H9 (cell line): ENCODE measurements around the gene RAI1. TPM values are rescaled to one million over a fixed set of nuclear protein-coding genes. Genes with fewer than 3 reads are reported as not detected.

ENCODE experiments used
- DNase-seq: peaks from one replicate; pipeline ENCODE4 v3.0.0-alpha.2; 2017
- H2AFZ ChIP-seq: one replicate; pipeline ENCODE4 v1.6.1; 2013; ENCODE audit warnings: mild to moderate bottlenecking, low read length, control low read depth, moderate library complexity
- H2AK5ac ChIP-seq: 2 replicates; pipeline ENCODE4 v1.6.1; 2013; ENCODE audit warnings: low read length, control low read depth, mixed read lengths; ENCODE audit not compliant: insufficient read length
- H2BK120ac ChIP-seq: one replicate; pipeline ENCODE4 v1.6.1; 2013; ENCODE audit warnings: low read depth, mild to moderate bottlenecking, low read length, control low read depth, inconsistent platforms; ENCODE audit not compliant: poor library complexity, severe bottlenecking
- H2BK12ac ChIP-seq: 2 replicates; pipeline ENCODE4 v1.6.1; 2013; ENCODE audit warnings: low read length, control low read depth, mixed read lengths, low read depth; ENCODE audit not compliant: insufficient read length
- H2BK15ac ChIP-seq: 2 replicates; pipeline ENCODE4 v1.6.1; 2013; ENCODE audit warnings: low read depth, low read length, control low read depth
- H2BK20ac ChIP-seq: one replicate; pipeline ENCODE4 v1.6.1; 2013; ENCODE audit warnings: low read depth, mild to moderate bottlenecking, low read length, control low read depth, inconsistent platforms; ENCODE audit not compliant: poor library complexity, severe bottlenecking
- H2BK5ac ChIP-seq: 2 replicates; pipeline ENCODE4 v1.6.1; 2013; ENCODE audit warnings: low read length, control low read depth, mixed read lengths; ENCODE audit not compliant: insufficient read length
- H3K14ac ChIP-seq: 2 replicates; pipeline ENCODE4 v1.6.1; 2013; ENCODE audit warnings: low read length, control low read depth; ENCODE audit not compliant: insufficient read depth
- H3K18ac ChIP-seq: 2 replicates; pipeline ENCODE4 v1.6.1; 2013; ENCODE audit warnings: low read depth, mild to moderate bottlenecking, mixed read lengths, low read length, control low read depth; ENCODE audit not compliant: insufficient read length
- H3K23ac ChIP-seq: 2 replicates; pipeline ENCODE4 v1.6.1; 2013; ENCODE audit warnings: low read length, control low read depth, mixed read lengths, low read depth; ENCODE audit not compliant: insufficient read length
- H3K23me2 ChIP-seq: 2 replicates; pipeline ENCODE4 v1.6.1; 2013; ENCODE audit warnings: low read depth, mild to moderate bottlenecking, mixed read lengths, low read length, control low read depth; ENCODE audit not compliant: insufficient read length, poor library complexity, severe bottlenecking
- H3K27ac ChIP-seq: 2 replicates; pipeline ENCODE4 v1.5.1; 2013; ENCODE audit warnings: low read length, control low read depth, mixed read lengths, low read depth; ENCODE audit not compliant: insufficient read length
- H3K27me3 ChIP-seq: 2 replicates; pipeline ENCODE4 v1.6.1; 2013; ENCODE audit warnings: low read length, control low read depth, inconsistent platforms; ENCODE audit not compliant: insufficient read depth
- H3K4ac ChIP-seq: 2 replicates; pipeline ENCODE4 v1.6.1; 2013; ENCODE audit warnings: low read depth, mild to moderate bottlenecking, control low read depth, inconsistent platforms, low read length, moderate library complexity
- H3K4me1 ChIP-seq: 2 replicates; pipeline ENCODE4 v1.6.1; 2013; ENCODE audit warnings: low read length, control low read depth, inconsistent platforms; ENCODE audit not compliant: insufficient read depth
- H3K4me2 ChIP-seq: 2 replicates; pipeline ENCODE4 v1.6.1; 2013; ENCODE audit warnings: low read length, control low read depth, mixed read lengths; ENCODE audit not compliant: insufficient read length, insufficient read depth
- H3K56ac ChIP-seq: 2 replicates; pipeline ENCODE4 v1.6.1; 2013; ENCODE audit warnings: low read depth, mild to moderate bottlenecking, mixed read lengths, low read length, control low read depth; ENCODE audit not compliant: insufficient read length
- H3K79me1 ChIP-seq: 2 replicates; pipeline ENCODE4 v1.6.1; 2013; ENCODE audit warnings: low read depth, mild to moderate bottlenecking, moderate library complexity, low read length, control low read depth, inconsistent platforms; ENCODE audit not compliant: insufficient read depth, poor library complexity, severe bottlenecking
- H3K79me2 ChIP-seq: 2 replicates; pipeline ENCODE4 v1.6.1; 2013; ENCODE audit warnings: low read length, control low read depth, inconsistent platforms; ENCODE audit not compliant: insufficient read depth
- H3K9ac ChIP-seq: 2 replicates; pipeline ENCODE4 v1.6.1; 2013; ENCODE audit warnings: low read length, control low read depth, mixed read lengths; ENCODE audit not compliant: insufficient read length; ENCODE audit errors: extremely low read depth
- H3K9me3 ChIP-seq: one replicate; pipeline ENCODE4 v1.6.1; 2013; ENCODE audit warnings: low read depth, low read length, inconsistent platforms; ENCODE audit not compliant: control insufficient read depth
- H3T11ph ChIP-seq: one replicate; pipeline ENCODE4 v1.6.1; 2013; ENCODE audit warnings: mild to moderate bottlenecking, low read length, control low read depth, inconsistent platforms
- H4K20me1 ChIP-seq: one replicate; pipeline ENCODE4 v1.6.1; 2013; ENCODE audit not compliant: control insufficient read depth, insufficient read length, insufficient read depth
- H4K5ac ChIP-seq: 2 replicates; pipeline ENCODE4 v1.6.1; 2013; ENCODE audit warnings: low read depth, mild to moderate bottlenecking, mixed read lengths, low read length, control low read depth; ENCODE audit not compliant: insufficient read length
- H4K8ac ChIP-seq: replicated peaks from 2 replicates; pipeline ENCODE4 v1.6.1; 2013; ENCODE audit warnings: low read length, control low read depth, mixed read lengths, low read depth; ENCODE audit not compliant: insufficient read length
- H4K91ac ChIP-seq: 2 replicates; pipeline ENCODE4 v1.6.1; 2013; ENCODE audit warnings: low read depth, mild to moderate bottlenecking, moderate library complexity, mixed read lengths, low read length, control low read depth; ENCODE audit not compliant: insufficient read length
- H3K27ac Mint-ChIP-seq, 3 experiments: 2 replicates in 2 of 3; 3 replicates in 1 of 3; pipeline ENCODE4 v1.8.0; 2020 to 2021; ENCODE audit warnings: mixed read lengths in 3 of 3, mild to moderate bottlenecking in 1 of 3, moderate library complexity in 1 of 3
- H3K27me3 Mint-ChIP-seq: 2 replicates; pipeline ENCODE4 v1.8.0; 2021; ENCODE audit warnings: low read depth, mild to moderate bottlenecking, moderate library complexity, mixed read lengths
- H3K36me3 Mint-ChIP-seq, 3 experiments: 2 replicates in 2 of 3; 3 replicates in 1 of 3; pipeline ENCODE4 v1.8.0; 2020 to 2021; ENCODE audit warnings: low read depth in 3 of 3, mixed read lengths in 3 of 3; ENCODE audit not compliant: insufficient read depth in 1 of 3
- H3K4me1 Mint-ChIP-seq, 2 experiments: 2 replicates each; pipeline ENCODE4 v1.8.0; 2020; ENCODE audit warnings: mixed read lengths in 2 of 2
- H3K4me3 Mint-ChIP-seq, 2 experiments: 2 replicates in 1 of 2; 3 replicates in 1 of 2; pipeline ENCODE4 v1.8.0; 2020 to 2021; ENCODE audit warnings: mild to moderate bottlenecking in 2 of 2, mixed read lengths in 2 of 2, moderate library complexity in 1 of 2
- H3K9me3 Mint-ChIP-seq, 2 experiments: 2 replicates in 1 of 2; 3 replicates in 1 of 2; pipeline ENCODE4 v1.8.0; 2020; ENCODE audit warnings: mild to moderate bottlenecking in 2 of 2, mixed read lengths in 2 of 2, moderate library complexity in 1 of 2
- CTCF ChIP-seq: fragments of 200-600 bp; sonication (generic); conservative IDR thresholded peaks from 3 replicates; pipeline ENCODE4 v1.8.0; 2021; ENCODE audit warnings: antibody characterized with exemption, mild to moderate bottlenecking
- WGBS: extraction: QIAGEN DNeasy Blood & Tissue Kit; methylation state at CpG from one replicate; pipeline ENCODE4 v1.1.7; 2013; ENCODE audit warnings: missing lambda C conversion rate, low lambda C conversion rate, mixed read lengths; ENCODE audit not compliant: insufficient read length; ENCODE audit errors: extremely low coverage; 5-methylcytosine and 5-hydroxymethylcytosine counted together
- total RNA-seq: library from RNA; stranded (reverse); gene quantifications from 2 replicates; pipeline ENCODE4 v1.2.1, GENCODE V29; 2021

RAI1 gene
- total RNA-seq, 1 experiment from 2014 or later = 1.5 TPM

- Histone ChIP-seq H3K4me1 (no peaks in the 10 kb centered on the region), H3K4ac (no peak overlapping the region), H3K23me2 (peaks cover 9% of the 10 kb centered on the region), H3K56ac (no peak overlapping the region), H3K79me2 (no peaks in the 10 kb centered on the region), H3K4me2 (no peak overlapping the region), H3K14ac (no peak overlapping the region), H3K79me1 (no peaks in the 10 kb centered on the region), H4K8ac (no peak overlapping the region), H3T11ph (no peak overlapping the region), H2BK12ac (no peak overlapping the region), H3K18ac (no peak overlapping the region), H3K9me3 (no peaks in the 10 kb centered on the region), H3K27me3 (peaks cover 52% of the 10 kb centered on the region), H4K20me1 (no peaks in the 10 kb centered on the region), H2AFZ (no peak overlapping the region), H2AK5ac (no peak overlapping the region), H2BK15ac (no peak overlapping the region), H2BK120ac (no peak overlapping the region), H3K23ac (no peak overlapping the region), H2BK5ac (no peak overlapping the region), H3K27ac (no peak overlapping the region), H4K91ac (no peak overlapping the region), H3K9ac (no peak overlapping the region), H2BK20ac (no peak overlapping the region), H4K5ac (no peak overlapping the region)
- no peak for TF ChIP-seq CTCF
- no peak for DNase-seq
- no peaks in the 10 kb centered on the region for H3K36me3 Mint-ChIP-seq
- H3K9me3 Mint-ChIP-seq = no peaks in the 10 kb centered on the region; a peak in 1 of 5 replicates
- peaks cover 99% of the 10 kb centered on the region for H3K27me3 Mint-ChIP-seq
- H3K4me3 Mint-ChIP-seq = peak overlapping the region in 1 of 2 experiments; percentile 47; a peak in 3 of 5 replicates
- H3K4me1 Mint-ChIP-seq = peaks cover 21 to 39% of the 10 kb centered on the region in 2 experiments
- H3K27ac Mint-ChIP-seq = peak overlapping the region in 1 of 3 experiments; percentile 54; a peak in 2 of 7 replicates
- no CpG with 5 or more reads among the region's 10 CpGs for WGBS
These were observed 46.9 kb downstream of the RAI1 start for GRCh38 chr17:17728146-17728545.
